ENCODE results near the gene ITGA2.

Gene ITGA2

GRCh38 chr5:52989025-52989780 lies at the start of gene ITGA2:
Gene ITGA2, plus strand, starts transcription at chr5:52989352. Its CDS starts 117 bp downstream, at chr5:52989469.
- H3K27ac Mint-ChIP-seq, result peak within 1 kb of the TSS; percentile 50
- peak; percentile 62 for DNase-seq
- peak within 1 kb of the TSS; percentile 75 for H3K4me3 Mint-ChIP-seq
- H3K36me3 Mint-ChIP-seq (ENCODE audit: low read depth), result no peaks in the 10 kb centered on the region
- H3K9me3 Mint-ChIP-seq, result no peaks in the 10 kb centered on the region
- H3K4me1 Mint-ChIP-seq (ENCODE audit: low read depth), result peaks cover 39% of the 10 kb centered on the region
- peaks cover 65% of the 10 kb centered on the region for H3K27me3 Mint-ChIP-seq

- no peaks in the 10 kb centered on the region for H3K27me3 Mint-ChIP-seq
- H3K36me3 Mint-ChIP-seq (ENCODE audit: low read depth), result no peaks in the 10 kb centered on the region
- H3K27ac Mint-ChIP-seq, result no peak overlapping the region
- DNase-seq, result no peak
- no peaks in the 10 kb centered on the region for H3K9me3 Mint-ChIP-seq
- H3K4me1 Mint-ChIP-seq (ENCODE audit: low read depth), result peaks cover 17% of the 10 kb centered on the region
- H3K4me3 Mint-ChIP-seq, result no peak overlapping the region
Measured at GRCh38 chr5:52943285-52943684, 45.9 kb upstream of the ITGA2 start.

GRCh38 chr5:52943808-52944207 lies 45.3 kb upstream of the ITGA2 start:
- peaks cover 22% of the 10 kb centered on the region for H3K4me1 Mint-ChIP-seq (ENCODE audit: low read depth)
- H3K27me3 Mint-ChIP-seq, result no peaks in the 10 kb centered on the region
- no peak overlapping the region for H3K4me3 Mint-ChIP-seq
- H3K9me3 Mint-ChIP-seq, result no peaks in the 10 kb centered on the region
- no peaks in the 10 kb centered on the region for H3K36me3 Mint-ChIP-seq (ENCODE audit: low read depth)
- H3K27ac Mint-ChIP-seq, result no peak overlapping the region
- DNase-seq, result no peak

GRCh38 chr5:52945040-52945439 lies 44.1 kb upstream of the ITGA2 start:
- Mint-ChIP-seq H3K4me3 (peak overlapping the region; percentile 49), H3K9me3 (no peaks in the 10 kb centered on the region), H3K4me1 (ENCODE audit: low read depth) (peaks cover 24% of the 10 kb centered on the region), H3K27ac (no peak overlapping the region), H3K36me3 (ENCODE audit: low read depth) (no peaks in the 10 kb centered on the region), H3K27me3 (no peaks in the 10 kb centered on the region)
- no peak for DNase-seq

GRCh38 chr5:52947208-52947607 lies 41.9 kb upstream of the ITGA2 start:
- no peak for DNase-seq
- Mint-ChIP-seq H3K27ac (no peak overlapping the region), H3K9me3 (no peaks in the 10 kb centered on the region), H3K36me3 (ENCODE audit: low read depth) (no peaks in the 10 kb centered on the region), H3K4me1 (ENCODE audit: low read depth) (peaks cover 24% of the 10 kb centered on the region), H3K4me3 (no peak overlapping the region), H3K27me3 (no peaks in the 10 kb centered on the region)

- Mint-ChIP-seq H3K4me1 (ENCODE audit: low read depth) (peaks cover 24% of the 10 kb centered on the region), H3K9me3 (no peaks in the 10 kb centered on the region), H3K27me3 (no peaks in the 10 kb centered on the region), H3K36me3 (ENCODE audit: low read depth) (no peaks in the 10 kb centered on the region), H3K4me3 (no peak overlapping the region), H3K27ac (no peak overlapping the region)
- DNase-seq, result no peak
Measured at GRCh38 chr5:52947851-52948250, 41.3 kb upstream of the ITGA2 start.

GRCh38 chr5:52948418-52949076 lies 40.6 kb upstream of the ITGA2 start:
- Mint-ChIP-seq H3K9me3 (no peaks in the 10 kb centered on the region), H3K4me1 (ENCODE audit: low read depth) (peaks cover 24% of the 10 kb centered on the region)

GRCh38 chr5:52950686-52951085 lies 38.5 kb upstream of the ITGA2 start:
- Mint-ChIP-seq H3K36me3 (ENCODE audit: low read depth) (no peaks in the 10 kb centered on the region), H3K4me3 (no peak overlapping the region), H3K4me1 (ENCODE audit: low read depth) (peaks cover 16% of the 10 kb centered on the region), H3K27me3 (no peaks in the 10 kb centered on the region), H3K27ac (no peak overlapping the region), H3K9me3 (no peaks in the 10 kb centered on the region)
- no peak for DNase-seq

More at GRCh38 chr5:52948418-52949076, 40.6 kb upstream of the ITGA2 start:
- no peak overlapping the region for H3K4me3 Mint-ChIP-seq
- DNase-seq, result peak; percentile 47
- peak overlapping the region; percentile 42 for H3K27ac Mint-ChIP-seq
- no peaks in the 10 kb centered on the region for H3K27me3 Mint-ChIP-seq
- no peaks in the 10 kb centered on the region for H3K36me3 Mint-ChIP-seq (ENCODE audit: low read depth)

GRCh38 chr5:52952483-52952882 lies 36.7 kb upstream of the ITGA2 start:
- Mint-ChIP-seq H3K27ac (no peak overlapping the region), H3K27me3 (no peaks in the 10 kb centered on the region), H3K9me3 (no peaks in the 10 kb centered on the region), H3K4me1 (ENCODE audit: low read depth) (peaks cover 11% of the 10 kb centered on the region), H3K36me3 (ENCODE audit: low read depth) (no peaks in the 10 kb centered on the region), H3K4me3 (no peak overlapping the region)
- DNase-seq, result no peak

- peaks cover 5% of the 10 kb centered on the region for H3K27me3 Mint-ChIP-seq
- no peak overlapping the region for H3K4me3 Mint-ChIP-seq
- H3K36me3 Mint-ChIP-seq (ENCODE audit: low read depth), result no peaks in the 10 kb centered on the region
- H3K4me1 Mint-ChIP-seq (ENCODE audit: low read depth), result no peaks in the 10 kb centered on the region
- H3K9me3 Mint-ChIP-seq, result no peaks in the 10 kb centered on the region
- DNase-seq, result no peak
- H3K27ac Mint-ChIP-seq, result no peak overlapping the region
Measured at GRCh38 chr5:52956014-52956413, 33.1 kb upstream of the ITGA2 start.

- Mint-ChIP-seq H3K4me3 (no peak overlapping the region), H3K27ac (no peak overlapping the region), H3K27me3 (peaks cover 6% of the 10 kb centered on the region), H3K4me1 (ENCODE audit: low read depth) (no peaks in the 10 kb centered on the region), H3K36me3 (ENCODE audit: low read depth) (no peaks in the 10 kb centered on the region), H3K9me3 (no peaks in the 10 kb centered on the region)
- no peak for DNase-seq
Measured at GRCh38 chr5:52956915-52957747, 32.0 kb upstream of the ITGA2 start.

GRCh38 chr5:52961274-52961681 lies 27.9 kb upstream of the ITGA2 start:
- no peaks in the 10 kb centered on the region for H3K4me1 Mint-ChIP-seq (ENCODE audit: low read depth)
- no peak overlapping the region for H3K27ac Mint-ChIP-seq
- H3K4me3 Mint-ChIP-seq, result no peak overlapping the region
- H3K27me3 Mint-ChIP-seq, result peaks cover 6% of the 10 kb centered on the region
- no peaks in the 10 kb centered on the region for H3K9me3 Mint-ChIP-seq
- no peaks in the 10 kb centered on the region for H3K36me3 Mint-ChIP-seq (ENCODE audit: low read depth)
- DNase-seq, result no peak

- no peak overlapping the region for H3K27ac Mint-ChIP-seq
- peaks cover 12% of the 10 kb centered on the region for H3K27me3 Mint-ChIP-seq
Measured at GRCh38 chr5:52963636-52964035, 25.5 kb upstream of the ITGA2 start.

GRCh38 chr5:52964138-52964537 lies 25.0 kb upstream of the ITGA2 start:
- peaks cover 9% of the 10 kb centered on the region for H3K9me3 Mint-ChIP-seq
- H3K27me3 Mint-ChIP-seq, result peaks cover 17% of the 10 kb centered on the region
- H3K4me3 Mint-ChIP-seq, result no peak overlapping the region
- no peaks in the 10 kb centered on the region for H3K4me1 Mint-ChIP-seq (ENCODE audit: low read depth)
- H3K27ac Mint-ChIP-seq, result no peak overlapping the region
- H3K36me3 Mint-ChIP-seq (ENCODE audit: low read depth), result no peaks in the 10 kb centered on the region
- DNase-seq, result no peak

More at GRCh38 chr5:52963636-52964035, 25.5 kb upstream of the ITGA2 start:
- Mint-ChIP-seq H3K4me1 (ENCODE audit: low read depth) (no peaks in the 10 kb centered on the region), H3K9me3 (peaks cover 4% of the 10 kb centered on the region), H3K4me3 (no peak overlapping the region), H3K36me3 (ENCODE audit: low read depth) (no peaks in the 10 kb centered on the region)
- DNase-seq, result no peak
